DMS153 (cell line): ENCODE data around the gene SLC25A18.
"Not testable (repeated sequence)": the region's sequence is repeated elsewhere in the genome, so short reads cannot be mapped to it uniquely, and the experiment has no call there.

Experiments used
- DNase-seq: peaks from one replicate; lab custom pipeline; 2025; lab: John Stamatoyannopoulos, UW

The SLC25A18 gene

GRCh38 chr22:17562906-17563870 lies at the start of gene SLC25A18:
Gene SLC25A18 (plus strand): TSS chr22:17563498. CDS start chr22:17579945, 16,447 bp downstream.
- no peak for DNase-seq

GRCh38 chr22:17513612-17514011 lies 49.7 kb upstream of the SLC25A18 start:
- DNase-seq = no peak

GRCh38 chr22:17514084-17514483 lies 49.2 kb upstream of the SLC25A18 start:
- no peak for DNase-seq

- no peak for DNase-seq
Observed at GRCh38 chr22:17518406-17518805, 44.9 kb upstream of the SLC25A18 start.

GRCh38 chr22:17521971-17522370 lies 41.3 kb upstream of the SLC25A18 start:
- not testable (repeated sequence) for DNase-seq

GRCh38 chr22:17523925-17524324 lies 39.4 kb upstream of the SLC25A18 start:
- no peak for DNase-seq

GRCh38 chr22:17536269-17536668 lies 27.0 kb upstream of the SLC25A18 start:
- DNase-seq = no peak

- no peak for DNase-seq
Observed at GRCh38 chr22:17537155-17537554, 26.1 kb upstream of the SLC25A18 start.

- no peak for DNase-seq
Observed at GRCh38 chr22:17540481-17540880, 22.8 kb upstream of the SLC25A18 start.

- no peak for DNase-seq
Observed at GRCh38 chr22:17541476-17541875, 21.8 kb upstream of the SLC25A18 start.

- DNase-seq = no peak
Observed at GRCh38 chr22:17542452-17542851, 20.8 kb upstream of the SLC25A18 start.

- DNase-seq = no peak
Observed at GRCh38 chr22:17548010-17548755, 15.1 kb upstream of the SLC25A18 start.

GRCh38 chr22:17548756-17549035 lies 14.6 kb upstream of the SLC25A18 start:
- DNase-seq = no peak

GRCh38 chr22:17549183-17549582 lies 14.1 kb upstream of the SLC25A18 start:
- no peak for DNase-seq

- no peak for DNase-seq
Observed at GRCh38 chr22:17549655-17550054, 13.6 kb upstream of the SLC25A18 start.

GRCh38 chr22:17552737-17553136 lies 10.6 kb upstream of the SLC25A18 start:
- no peak for DNase-seq

- no peak for DNase-seq
Observed at GRCh38 chr22:17554814-17555213, 8.5 kb upstream of the SLC25A18 start.

- DNase-seq = no peak
Observed at GRCh38 chr22:17559188-17559587, 4.1 kb upstream of the SLC25A18 start.

- no peak for DNase-seq
Observed at GRCh38 chr22:17563936-17564391, 666 bp downstream of the SLC25A18 start.

- DNase-seq = not testable (repeated sequence)
Observed at GRCh38 chr22:17566016-17566687, 2.9 kb downstream of the SLC25A18 start.

GRCh38 chr22:17566776-17567175 lies 3.5 kb downstream of the SLC25A18 start:
- no peak for DNase-seq

- no peak for DNase-seq
Observed at GRCh38 chr22:17569971-17570511, 6.7 kb downstream of the SLC25A18 start.
